ENCODE results near the gene HNRNPUL2.

HNRNPUL2 gene

GRCh38 chr11:62666259-62666926 lies 60.9 kb downstream of the HNRNPUL2 start:
- no peak for DNase-seq (ENCODE audit: low spot score)

- peak; percentile 69 for DNase-seq (ENCODE audit: low spot score)
Observed at GRCh38 chr11:62665599-62666258, 61.5 kb downstream of the HNRNPUL2 start.

GRCh38 chr11:62665075-62665598 lies 62.1 kb downstream of the HNRNPUL2 start, which contains the start of the genes C11orf98 and CSKMT:
Gene C11orf98 (minus strand): TSS chr11:62665210. CDS start chr11:62665169, 41 bp downstream.
Gene CSKMT (plus strand): TSS chr11:62665312. CDS start chr11:62665880, 568 bp downstream.
- peak; percentile 98 for DNase-seq (ENCODE audit: low spot score)

DNA sequence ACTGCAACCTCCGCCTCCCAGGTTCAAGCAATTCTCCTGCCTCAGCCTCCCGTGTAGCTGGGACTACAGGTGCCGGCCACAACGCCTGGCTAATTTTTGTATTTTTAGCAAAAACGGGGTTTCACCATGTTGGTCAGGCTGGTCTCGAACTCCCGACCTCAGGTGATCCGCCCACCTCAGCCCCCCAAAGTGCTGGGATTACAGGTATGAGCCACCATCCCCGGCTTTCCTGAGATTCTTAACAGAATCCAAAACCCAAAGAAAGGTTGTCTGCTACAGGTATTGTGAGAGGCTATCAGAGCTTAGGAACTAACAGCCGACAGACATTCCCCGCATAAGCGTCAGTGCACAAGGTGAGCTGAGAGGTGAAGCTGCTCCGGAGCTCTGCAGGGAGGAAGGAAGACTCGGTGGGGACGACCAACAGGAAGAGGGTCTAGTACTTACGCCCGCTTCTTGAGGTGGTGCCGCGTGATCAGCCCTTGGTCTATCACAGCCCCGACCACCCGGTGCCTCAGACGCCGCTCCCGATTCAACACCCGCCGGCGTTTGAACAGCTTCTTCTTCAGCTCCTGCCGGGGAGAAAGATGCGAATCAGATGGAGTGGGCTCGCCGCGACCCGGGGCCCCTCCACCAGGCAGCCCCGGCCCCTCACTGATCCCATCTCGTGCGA lies 62.7 kb downstream of the HNRNPUL2 start:
- DNase-seq (ENCODE audit: low spot score), result no peak

All from hepatic stellate cell (primary cell).